T47D (cell line): ENCODE results near the gene CAMK2B.
A peak's percentile ranks its signal among the peaks of the same experiment; 100 is the strongest.

Experiments used
- DNase-seq, 2 experiments: peaks; one replicate each; pipeline versions ENCODE4 v3.0.0 to v3.0.0-alpha.2; 2011 to 2012; ENCODE audit warnings: low read depth in 1 of 2, low spot score in 1 of 2
- JUND ChIP-seq: IDR thresholded peaks from 2 replicates; pipeline ENCODE4 v1.6.1; 2012; ENCODE audit warnings: low read depth
- in situ Hi-C: cut with HindIII; loops from 2 replicates; pipeline ENCODE4 v1.10.0; 2016; ENCODE audit warnings: low sequenced_read_pairs, low pct_unique_long_range_greater_than_20kb

The CAMK2B gene

GRCh38 chr7:44325201-44325671 lies at the start of gene CAMK2B:
TSS of gene CAMK2B (minus strand) at chr7:44325594. CDS start at chr7:44325421, 173 bp downstream.
- peak; percentile 45 to 60 for DNase-seq
- in situ Hi-C loops, result no loop called here
- no peak for TF ChIP-seq JUND

- no peak for TF ChIP-seq JUND
- in situ Hi-C loops, result no loop called here
- no peak for DNase-seq
Observed at GRCh38 chr7:44374007-44374763, 48.8 kb upstream of the CAMK2B start.

GRCh38 chr7:44373418-44373740 lies 48.0 kb upstream of the CAMK2B start:
- no peak for TF ChIP-seq JUND
- DNase-seq, result no peak
- in situ Hi-C loops, result no loop called here

GRCh38 chr7:44372560-44373417 lies 47.4 kb upstream of the CAMK2B start:
- no peak for TF ChIP-seq JUND
- in situ Hi-C loops, result no loop called here
- DNase-seq, result no peak

- in situ Hi-C loops, result no loop called here
- TF ChIP-seq JUND, result no peak
- DNase-seq, result no peak
Observed at GRCh38 chr7:44368885-44369284, 43.5 kb upstream of the CAMK2B start.

GRCh38 chr7:44368455-44368854 lies 43.1 kb upstream of the CAMK2B start:
- no peak for DNase-seq
- in situ Hi-C loops, result no loop called here
- TF ChIP-seq JUND, result no peak

GRCh38 chr7:44367475-44368043 lies 42.2 kb upstream of the CAMK2B start:
- TF ChIP-seq JUND, result no peak
- in situ Hi-C loops, result no loop called here
- no peak for DNase-seq

- TF ChIP-seq JUND, result no peak
- no peak for DNase-seq
- in situ Hi-C loops, result no loop called here
Observed at GRCh38 chr7:44366986-44367385, 41.6 kb upstream of the CAMK2B start.

- no peak for TF ChIP-seq JUND
- in situ Hi-C loops, result no loop called here
Observed at GRCh38 chr7:44353668-44354067, 28.3 kb upstream of the CAMK2B start.

GRCh38 chr7:44348851-44349781 lies 23.7 kb upstream of the CAMK2B start:
- no peak for DNase-seq
- no peak for TF ChIP-seq JUND
- in situ Hi-C loops, result no loop called here

More at GRCh38 chr7:44353668-44354067, 28.3 kb upstream of the CAMK2B start:
- DNase-seq, result no peak

GRCh38 chr7:44348300-44348699 lies 22.9 kb upstream of the CAMK2B start:
- DNase-seq, result peak in 1 of 2 experiments; percentile 29
- in situ Hi-C loops, result no loop called here
- no peak for TF ChIP-seq JUND
